ENCODE data around the gene ASCL5.

The ASCL5 gene

GRCh38 chr1:201116091-201116490 lies 10.9 kb downstream of the ASCL5 start:
- Histone ChIP-seq H3K79me1 (ENCODE audit: low read depth, low read length) (no peaks in the 10 kb centered on the region), H3K18ac (ENCODE audit: low read length) (no peak overlapping the region), H2BK12ac (ENCODE audit: low read length) (no peak overlapping the region), H3K4ac (ENCODE audit: low read length) (no peak overlapping the region), H3K4me2 (ENCODE audit: insufficient read depth, low read length, poor library complexity, severe bottlenecking) (no peak overlapping the region), H3K14ac (ENCODE audit: low read length) (no peak overlapping the region), H4K91ac (ENCODE audit: low read depth, low read length, poor library complexity) (no peak overlapping the region), H2AFZ (ENCODE audit: low read length) (no peak overlapping the region), H3K9me3 (replicated peaks in 1 of 2; ENCODE audit: control insufficient read depth in 2 of 2, insufficient read depth in 1 of 2, low read depth in 1 of 2, low read length in 2 of 2) (no peaks in the 10 kb centered on the region), H3K9ac (ENCODE audit: low read depth, low read length, poor library complexity) (no peak overlapping the region), H3K27me3 (ENCODE audit: control insufficient read depth in 3 of 3, insufficient read depth in 3 of 3, low read depth in 1 of 3, low read length in 3 of 3) (peaks cover 0 to 24% (median 18%) of the 10 kb centered on the region in 3 experiments), H3K4me3 (ENCODE audit: low read length in 2 of 2) (no peak overlapping the region), H2BK120ac (ENCODE audit: low read depth, low read length) (no peak overlapping the region), H3K27ac (replicated peaks; ENCODE audit: low read length) (no peak overlapping the region), H3K36me3 (replicated peaks in 1 of 2; ENCODE audit: control insufficient read depth in 2 of 2, insufficient read depth in 2 of 2, low read length in 2 of 2) (no peaks in the 10 kb centered on the region), H2AK5ac (ENCODE audit: low read depth, low read length) (no peak overlapping the region), H3K23ac (ENCODE audit: low read depth, low read length, poor library complexity) (no peak overlapping the region), H4K8ac (ENCODE audit: low read depth, low read length) (no peak overlapping the region), H2BK5ac (ENCODE audit: low read length) (no peak overlapping the region), H3K4me1 (ENCODE audit: control insufficient read depth in 2 of 2, insufficient read depth in 1 of 2, low read depth in 1 of 2, low read length in 2 of 2) (peaks cover 8 to 11% of the 10 kb centered on the region in 2 donors), H2BK15ac (ENCODE audit: low read length) (no peak overlapping the region)
- DNase-seq (ENCODE audit: low spot score) = no peak
- whole genome bisulfite sequencing, 2 donors (ENCODE audit: extremely low coverage in 2 of 2, insufficient read length in 2 of 2, insufficient replicate concordance in 1 of 2) = no CpG with 5 or more reads among the region's 2 CpGs

- Histone ChIP-seq H3K79me1 (ENCODE audit: low read depth, low read length) (no peaks in the 10 kb centered on the region), H3K14ac (ENCODE audit: low read length) (peak overlapping the region; percentile 78), H3K27me3 (ENCODE audit: control insufficient read depth in 3 of 3, insufficient read depth in 3 of 3, low read depth in 1 of 3, low read length in 3 of 3) (peaks cover 0 to 20% (median 18%) of the 10 kb centered on the region in 3 experiments), H3K27ac (replicated peaks; ENCODE audit: low read length) (no peak overlapping the region), H2BK12ac (ENCODE audit: low read length) (no peak overlapping the region), H3K4ac (ENCODE audit: low read length) (no peak overlapping the region), H3K18ac (ENCODE audit: low read length) (no peak overlapping the region), H3K4me3 (ENCODE audit: low read length in 2 of 2) (no peak overlapping the region), H4K8ac (ENCODE audit: low read depth, low read length) (no peak overlapping the region), H3K23ac (ENCODE audit: low read depth, low read length, poor library complexity) (peak overlapping the region; percentile 14), H4K91ac (ENCODE audit: low read depth, low read length, poor library complexity) (no peak overlapping the region), H3K4me1 (ENCODE audit: control insufficient read depth in 2 of 2, insufficient read depth in 1 of 2, low read depth in 1 of 2, low read length in 2 of 2) (peaks cover 8 to 11% of the 10 kb centered on the region in 2 donors), H2BK120ac (ENCODE audit: low read depth, low read length) (no peak overlapping the region), H2BK5ac (ENCODE audit: low read length) (no peak overlapping the region), H3K4me2 (ENCODE audit: insufficient read depth, low read length, poor library complexity, severe bottlenecking) (peak overlapping the region; percentile 86), H2BK15ac (ENCODE audit: low read length) (peak overlapping the region; percentile 45), H3K9ac (ENCODE audit: low read depth, low read length, poor library complexity) (no peak overlapping the region), H3K36me3 (replicated peaks in 1 of 2; ENCODE audit: control insufficient read depth in 2 of 2, insufficient read depth in 2 of 2, low read length in 2 of 2) (no peaks in the 10 kb centered on the region), H2AK5ac (ENCODE audit: low read depth, low read length) (peak overlapping the region; percentile 59), H3K9me3 (replicated peaks in 1 of 2; ENCODE audit: control insufficient read depth in 2 of 2, insufficient read depth in 1 of 2, low read depth in 1 of 2, low read length in 2 of 2) (no peaks in the 10 kb centered on the region), H2AFZ (ENCODE audit: low read length) (no peak overlapping the region)
- no CpG with 5 or more reads among the region's 25 CpGs for WGBS, 2 donors (ENCODE audit: extremely low coverage in 2 of 2, insufficient read length in 2 of 2, insufficient replicate concordance in 1 of 2)
- no peak for DNase-seq (ENCODE audit: low spot score)
Measured at GRCh38 chr1:201115390-201115937, 11.5 kb downstream of the ASCL5 start.

GRCh38 chr1:201114245-201115131 lies 12.5 kb downstream of the ASCL5 start:
- no peaks in the 10 kb centered on the region for H3K79me1 ChIP-seq (ENCODE audit: low read depth, low read length)
- H2BK12ac ChIP-seq (ENCODE audit: low read length) = no peak overlapping the region

More at GRCh38 chr1:201114245-201115131, 12.5 kb downstream of the ASCL5 start:
- H3K27ac ChIP-seq (replicated peaks; ENCODE audit: low read length) = no peak overlapping the region
- H3K4me2 ChIP-seq (ENCODE audit: insufficient read depth, low read length, poor library complexity, severe bottlenecking) = peak overlapping the region; percentile 86
- no peak overlapping the region for H4K91ac ChIP-seq (ENCODE audit: low read depth, low read length, poor library complexity)
- peak overlapping the region; percentile 44 to 92 for H3K4me3 ChIP-seq (ENCODE audit: low read length in 2 of 2)
- peak overlapping the region; percentile 97 for H3K18ac ChIP-seq (ENCODE audit: low read length)
- H2BK120ac ChIP-seq (ENCODE audit: low read depth, low read length) = no peak overlapping the region
- no peak overlapping the region for H2BK5ac ChIP-seq (ENCODE audit: low read length)
- no peaks in the 10 kb centered on the region for H3K36me3 ChIP-seq (replicated peaks in 1 of 2; ENCODE audit: control insufficient read depth in 2 of 2, insufficient read depth in 2 of 2, low read length in 2 of 2)
- H3K9ac ChIP-seq (ENCODE audit: low read depth, low read length, poor library complexity) = peak overlapping the region; percentile 92
- H3K4ac ChIP-seq (ENCODE audit: low read length) = peak overlapping the region; percentile 86
- H3K23ac ChIP-seq (ENCODE audit: low read depth, low read length, poor library complexity) = peak overlapping the region; percentile 83
- H4K8ac ChIP-seq (ENCODE audit: low read depth, low read length) = peak overlapping the region; percentile 19
- no peaks in the 10 kb centered on the region for H3K9me3 ChIP-seq (replicated peaks in 1 of 2; ENCODE audit: control insufficient read depth in 2 of 2, insufficient read depth in 1 of 2, low read depth in 1 of 2, low read length in 2 of 2)
- peak overlapping the region; percentile 59 for H2AK5ac ChIP-seq (ENCODE audit: low read depth, low read length)
- no CpG with 5 or more reads among the region's 88 CpGs for WGBS, 2 donors (ENCODE audit: extremely low coverage in 2 of 2, insufficient read length in 2 of 2, insufficient replicate concordance in 1 of 2)
- peaks cover 0 to 18% (median 11%) of the 10 kb centered on the region in 3 experiments for H3K27me3 ChIP-seq (ENCODE audit: control insufficient read depth in 3 of 3, insufficient read depth in 3 of 3, low read depth in 1 of 3, low read length in 3 of 3)
- peak; percentile 88 for DNase-seq (ENCODE audit: low spot score)
- peak overlapping the region; percentile 96 for H2AFZ ChIP-seq (ENCODE audit: low read length)
- peaks cover 7 to 10% of the 10 kb centered on the region in 2 donors for H3K4me1 ChIP-seq (ENCODE audit: control insufficient read depth in 2 of 2, insufficient read depth in 1 of 2, low read depth in 1 of 2, low read length in 2 of 2)
- H2BK15ac ChIP-seq (ENCODE audit: low read length) = peak overlapping the region; percentile 77
- peak overlapping the region; percentile 92 for H3K14ac ChIP-seq (ENCODE audit: low read length)

All from neuronal stem cell (in vitro differentiated cells).